Mesenteric fat pad (tissue), 1 donor: ENCODE results near the gene ZDHHC1. TPM values are rescaled to one million over a fixed set of nuclear protein-coding genes. Genes with fewer than 3 reads are reported as not detected.

ENCODE experiments used
- DNase-seq: peaks from one replicate; pipeline ENCODE4 v3.0.0-alpha.2; 2020; ENCODE audit warnings: low spot score
- long read RNA-seq: library from polyadenylated mRNA; unstranded; transcript quantifications from one replicate; pipeline ENCODE4 v2.0.0, GENCODE V29; 2020
- total RNA-seq: library from RNA; stranded (reverse); fragmentation: NEBNext Ultra II Directional; extraction: Animal tissue kit (Norgen Biotek cat#: 25700); gene quantifications from one replicate; pipeline ENCODE4 v1.2.1, GENCODE V29; 2021
- donor health status: DM: yes; HTN: yes; CAD: no.

ZDHHC1 gene
- total RNA-seq, result 9.5 TPM
- long read RNA-seq, partial matches to known transcripts, result 2 of 4 reads
- long read RNA-seq, other reads (novel, unspliced or antisense), result 2 of 4 reads

- DNase-seq, result no peak
These were observed at the start of gene ZDHHC1 for GRCh38 chr16:67415872-67416793. ZDHHC1 (minus strand) TSS chr16:67416477; CDS start chr16:67407775, 8,702 bp downstream.

GRCh38 chr16:67464565-67464964, 48.3 kb upstream of the ZDHHC1 start:
- no peak for DNase-seq

- no peak for DNase-seq
These were observed 47.4 kb upstream of the ZDHHC1 start for GRCh38 chr16:67463691-67464090.

- DNase-seq, result no peak
These were observed 46.8 kb upstream of the ZDHHC1 start for GRCh38 chr16:67463059-67463458.

GRCh38 chr16:67462279-67462655, 46.0 kb upstream of the ZDHHC1 start:
- no peak for DNase-seq

GRCh38 chr16:67461600-67462278, 45.5 kb upstream of the ZDHHC1 start:
- no peak for DNase-seq

GRCh38 chr16:67460961-67461360, 44.7 kb upstream of the ZDHHC1 start:
- DNase-seq, result no peak

GRCh38 chr16:67460168-67460567, 43.9 kb upstream of the ZDHHC1 start:
- DNase-seq, result no peak

GRCh38 chr16:67459861-67460150, 43.5 kb upstream of the ZDHHC1 start:
- DNase-seq, result no peak

GRCh38 chr16:67459066-67459860, 43.0 kb upstream of the ZDHHC1 start:
- DNase-seq, result no peak

GRCh38 chr16:67458121-67458641, 41.9 kb upstream of the ZDHHC1 start:
- DNase-seq, result no peak

GRCh38 chr16:67457611-67458010, 41.3 kb upstream of the ZDHHC1 start:
- DNase-seq, result no peak

- no peak for DNase-seq
These were observed 40.3 kb upstream of the ZDHHC1 start for GRCh38 chr16:67456391-67457081.

- DNase-seq, result no peak
These were observed 38.6 kb upstream of the ZDHHC1 start for GRCh38 chr16:67454852-67455251.

- no peak for DNase-seq
These were observed 37.8 kb upstream of the ZDHHC1 start for GRCh38 chr16:67454104-67454503.

- DNase-seq, result no peak
These were observed 35.6 kb upstream of the ZDHHC1 start for GRCh38 chr16:67451704-67452435.

GRCh38 chr16:67451061-67451703, 34.9 kb upstream of the ZDHHC1 start:
- no peak for DNase-seq

GRCh38 chr16:67449739-67450138, 33.5 kb upstream of the ZDHHC1 start:
- no peak for DNase-seq

GRCh38 chr16:67449336-67449735, 33.1 kb upstream of the ZDHHC1 start:
- DNase-seq, result no peak

- DNase-seq, result no peak
These were observed 32.3 kb upstream of the ZDHHC1 start for GRCh38 chr16:67448580-67448979.
